ENCODE data around the gene AQP5. TPM values are rescaled to one million over a fixed set of nuclear protein-coding genes. Genes with fewer than 3 reads are reported as not detected.

Gene AQP5
- total RNA-seq, 1 donor, result not detected

DNA sequence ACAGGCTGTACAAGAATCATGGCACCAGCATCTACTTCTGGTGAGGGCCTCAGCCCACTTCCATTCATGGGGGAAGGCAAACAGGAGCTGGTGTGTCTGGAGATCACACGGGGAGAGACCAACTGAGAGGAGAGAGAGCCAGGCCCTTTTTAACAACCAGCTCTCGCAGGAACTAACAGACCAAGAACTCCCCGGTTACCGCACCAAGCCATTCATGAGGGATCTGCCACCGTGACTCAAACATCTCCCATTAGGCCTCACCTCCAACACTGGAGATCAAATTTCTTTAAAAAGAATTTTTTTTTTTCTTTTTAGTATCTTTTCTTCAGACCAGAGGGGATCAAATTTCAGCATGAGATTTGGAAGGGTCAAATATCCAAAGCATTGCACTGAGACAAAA is 27.9 kb upstream of the AQP5 start:
- no peak for TF ChIP-seq CTCF (IDR thresholded peaks at IDR 0.05; ENCODE audit: extremely low read depth, low read depth, low read length)
- no peaks in the 10 kb centered on the region for H3K36me3 ChIP-seq (ENCODE audit: insufficient read depth, low read length)
- no peak overlapping the region for H3K27ac ChIP-seq (ENCODE audit: low read depth, low read length)
- peaks cover 8% of the 10 kb centered on the region for H3K4me1 ChIP-seq (ENCODE audit: insufficient read depth, low read length)
- no peak overlapping the region for H3K4me2 ChIP-seq (ENCODE audit: insufficient read depth, low read length)
- no peaks in the 10 kb centered on the region for H3K27me3 ChIP-seq (ENCODE audit: insufficient read depth, low read length)
- no peaks in the 10 kb centered on the region for H4K20me1 ChIP-seq (ENCODE audit: insufficient read depth, low read length)
- H2AFZ ChIP-seq (ENCODE audit: low read length), result no peak overlapping the region
- peak; percentile 26 for DNase-seq (ENCODE audit: insufficient read length, low spot score, missing footprints)
- no peaks in the 10 kb centered on the region for H3K9me3 ChIP-seq (ENCODE audit: low read depth, low read length)
- H3K79me2 ChIP-seq (ENCODE audit: insufficient read depth, low read length), result no peaks in the 10 kb centered on the region
- H3K4me3 ChIP-seq (ENCODE audit: insufficient read depth, low read length), result no peak overlapping the region

DNA sequence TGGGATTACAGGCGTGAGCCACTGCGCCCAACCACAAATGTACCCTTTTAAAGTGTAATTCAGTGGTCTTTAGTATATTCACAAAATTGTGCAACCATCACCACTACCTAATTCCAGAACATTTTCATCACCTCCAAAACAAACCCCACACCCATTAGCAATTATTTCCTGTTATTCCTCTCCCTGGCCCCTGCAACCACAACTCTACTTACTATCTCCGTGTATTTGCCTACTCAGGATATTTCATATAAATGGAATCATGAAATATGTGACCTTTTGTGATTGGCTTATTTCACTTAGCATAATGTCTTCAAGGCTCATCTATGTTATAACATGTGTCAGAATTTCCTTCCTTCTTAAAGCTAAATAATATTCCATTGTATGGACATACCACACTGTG is 27.2 kb upstream of the AQP5 start:
- Histone ChIP-seq H3K4me2 (ENCODE audit: insufficient read depth, low read length) (no peak overlapping the region), H3K9me3 (ENCODE audit: low read depth, low read length) (no peaks in the 10 kb centered on the region), H3K4me1 (ENCODE audit: insufficient read depth, low read length) (peaks cover 8% of the 10 kb centered on the region), H2AFZ (ENCODE audit: low read length) (no peak overlapping the region), H3K79me2 (ENCODE audit: insufficient read depth, low read length) (no peaks in the 10 kb centered on the region), H4K20me1 (ENCODE audit: insufficient read depth, low read length) (no peaks in the 10 kb centered on the region), H3K36me3 (ENCODE audit: insufficient read depth, low read length) (no peaks in the 10 kb centered on the region), H3K27ac (ENCODE audit: low read depth, low read length) (no peak overlapping the region), H3K4me3 (ENCODE audit: insufficient read depth, low read length) (no peak overlapping the region), H3K27me3 (ENCODE audit: insufficient read depth, low read length) (no peaks in the 10 kb centered on the region)
- no peak for DNase-seq (ENCODE audit: insufficient read length, low spot score, missing footprints)
- no peak for TF ChIP-seq CTCF (IDR thresholded peaks at IDR 0.05; ENCODE audit: extremely low read depth, low read depth, low read length)

DNA sequence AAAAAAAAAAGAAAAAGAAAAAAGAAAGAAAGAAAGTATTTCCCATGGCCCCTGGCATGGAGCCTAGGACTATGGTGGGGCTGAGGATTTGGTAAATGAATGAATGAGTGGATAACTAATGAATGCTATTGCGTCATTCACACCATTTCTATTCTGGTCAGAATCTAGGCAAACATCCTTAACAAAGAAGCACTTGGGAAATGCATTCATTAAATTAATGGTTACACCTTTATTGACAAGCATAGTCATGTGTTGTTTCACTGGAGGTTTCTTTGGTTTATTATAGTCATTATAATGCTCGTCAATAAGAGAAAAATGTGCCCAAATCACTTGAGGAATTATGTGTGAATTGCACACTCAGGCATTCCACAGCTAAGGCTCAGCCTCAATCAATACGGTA is 24.7 kb upstream of the AQP5 start:
- no peak overlapping the region for H3K4me2 ChIP-seq (ENCODE audit: insufficient read depth, low read length)
- no peaks in the 10 kb centered on the region for H4K20me1 ChIP-seq (ENCODE audit: insufficient read depth, low read length)
- H3K4me3 ChIP-seq (ENCODE audit: insufficient read depth, low read length), result no peak overlapping the region
- no peak overlapping the region for H3K27ac ChIP-seq (ENCODE audit: low read depth, low read length)
- TF ChIP-seq CTCF (IDR thresholded peaks at IDR 0.05; ENCODE audit: extremely low read depth, low read depth, low read length), result no peak
- H3K79me2 ChIP-seq (ENCODE audit: insufficient read depth, low read length), result no peaks in the 10 kb centered on the region
- no peaks in the 10 kb centered on the region for H3K9me3 ChIP-seq (ENCODE audit: low read depth, low read length)
- no peak for DNase-seq (ENCODE audit: insufficient read length, low spot score, missing footprints)
- no peaks in the 10 kb centered on the region for H3K4me1 ChIP-seq (ENCODE audit: insufficient read depth, low read length)
- no peaks in the 10 kb centered on the region for H3K27me3 ChIP-seq (ENCODE audit: insufficient read depth, low read length)
- H2AFZ ChIP-seq (ENCODE audit: low read length), result no peak overlapping the region
- no peaks in the 10 kb centered on the region for H3K36me3 ChIP-seq (ENCODE audit: insufficient read depth, low read length)

DNA sequence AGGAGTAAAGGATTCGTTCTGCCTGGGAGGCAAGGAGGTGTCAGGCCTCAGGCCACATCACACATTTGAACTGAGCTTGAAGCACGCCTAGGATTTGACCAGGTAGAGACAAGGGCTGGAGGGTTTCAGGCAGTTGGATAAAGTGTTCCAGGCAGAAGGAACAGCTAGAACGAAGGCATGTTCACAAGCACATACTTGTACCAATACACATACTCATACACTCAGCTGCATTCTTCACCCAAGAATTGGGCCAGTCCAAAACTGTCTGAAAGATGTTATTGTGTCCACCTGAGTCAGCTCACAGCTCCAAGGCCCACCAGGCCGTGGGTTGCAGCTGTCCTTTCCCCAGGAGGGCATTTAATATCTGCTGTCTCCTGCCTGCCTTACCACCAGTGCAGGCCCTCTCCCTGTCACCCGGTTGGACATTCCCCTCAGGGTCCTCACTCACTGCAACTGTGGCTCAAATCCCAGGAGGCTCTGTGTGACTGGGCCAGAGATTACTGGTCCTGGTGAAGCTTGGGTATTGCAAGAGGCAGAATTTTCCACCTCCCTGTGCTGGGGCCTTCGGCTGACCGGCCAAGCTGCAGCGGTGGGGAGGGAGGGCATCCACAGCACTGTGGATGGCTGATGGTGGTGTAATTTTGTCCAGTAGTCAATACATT is 23.9 kb upstream of the AQP5 start:
- Histone ChIP-seq H3K36me3 (ENCODE audit: insufficient read depth, low read length) (no peaks in the 10 kb centered on the region), H3K4me3 (ENCODE audit: insufficient read depth, low read length) (no peak overlapping the region), H3K9me3 (ENCODE audit: low read depth, low read length) (no peaks in the 10 kb centered on the region), H3K27me3 (ENCODE audit: insufficient read depth, low read length) (no peaks in the 10 kb centered on the region), H4K20me1 (ENCODE audit: insufficient read depth, low read length) (no peaks in the 10 kb centered on the region), H3K27ac (ENCODE audit: low read depth, low read length) (no peak overlapping the region), H2AFZ (ENCODE audit: low read length) (no peak overlapping the region), H3K4me1 (ENCODE audit: insufficient read depth, low read length) (no peaks in the 10 kb centered on the region), H3K4me2 (ENCODE audit: insufficient read depth, low read length) (no peak overlapping the region), H3K79me2 (ENCODE audit: insufficient read depth, low read length) (no peaks in the 10 kb centered on the region)
- no peak for TF ChIP-seq CTCF (IDR thresholded peaks at IDR 0.05; ENCODE audit: extremely low read depth, low read depth, low read length)
- peak; percentile 19 for DNase-seq (ENCODE audit: insufficient read length, low spot score, missing footprints)
